T-helper 1 cell treated with Interleukin-12 subunit alpha and Interleukin-12 subunit beta and Interleukin-4 antibody, amounts not matched to agents 30 μg/mL and 1 μg/mL, for 36 hours (primary cell): ENCODE results near the gene SELENOO.

Source experiments
- H3K27ac Mint-ChIP-seq: one replicate; pipeline ENCODE4 v1.8.0; 2021; ENCODE audit warnings: mild to moderate bottlenecking, mixed read lengths
- H3K27me3 Mint-ChIP-seq: one replicate; pipeline ENCODE4 v1.8.0; 2021; ENCODE audit warnings: low read depth, mixed read lengths
- H3K36me3 Mint-ChIP-seq: one replicate; pipeline ENCODE4 v1.8.0; 2021; ENCODE audit warnings: low read depth, mixed read lengths
- H3K4me1 Mint-ChIP-seq: one replicate; pipeline ENCODE4 v1.8.0; 2021; ENCODE audit warnings: low read depth, mixed read lengths
- H3K4me3 Mint-ChIP-seq: one replicate; pipeline ENCODE4 v1.8.0; 2021; ENCODE audit warnings: mild to moderate bottlenecking, moderate library complexity, mixed read lengths
- H3K9me3 Mint-ChIP-seq: one replicate; pipeline ENCODE4 v1.8.0; 2021; ENCODE audit warnings: mixed read lengths

The SELENOO gene

DNA sequence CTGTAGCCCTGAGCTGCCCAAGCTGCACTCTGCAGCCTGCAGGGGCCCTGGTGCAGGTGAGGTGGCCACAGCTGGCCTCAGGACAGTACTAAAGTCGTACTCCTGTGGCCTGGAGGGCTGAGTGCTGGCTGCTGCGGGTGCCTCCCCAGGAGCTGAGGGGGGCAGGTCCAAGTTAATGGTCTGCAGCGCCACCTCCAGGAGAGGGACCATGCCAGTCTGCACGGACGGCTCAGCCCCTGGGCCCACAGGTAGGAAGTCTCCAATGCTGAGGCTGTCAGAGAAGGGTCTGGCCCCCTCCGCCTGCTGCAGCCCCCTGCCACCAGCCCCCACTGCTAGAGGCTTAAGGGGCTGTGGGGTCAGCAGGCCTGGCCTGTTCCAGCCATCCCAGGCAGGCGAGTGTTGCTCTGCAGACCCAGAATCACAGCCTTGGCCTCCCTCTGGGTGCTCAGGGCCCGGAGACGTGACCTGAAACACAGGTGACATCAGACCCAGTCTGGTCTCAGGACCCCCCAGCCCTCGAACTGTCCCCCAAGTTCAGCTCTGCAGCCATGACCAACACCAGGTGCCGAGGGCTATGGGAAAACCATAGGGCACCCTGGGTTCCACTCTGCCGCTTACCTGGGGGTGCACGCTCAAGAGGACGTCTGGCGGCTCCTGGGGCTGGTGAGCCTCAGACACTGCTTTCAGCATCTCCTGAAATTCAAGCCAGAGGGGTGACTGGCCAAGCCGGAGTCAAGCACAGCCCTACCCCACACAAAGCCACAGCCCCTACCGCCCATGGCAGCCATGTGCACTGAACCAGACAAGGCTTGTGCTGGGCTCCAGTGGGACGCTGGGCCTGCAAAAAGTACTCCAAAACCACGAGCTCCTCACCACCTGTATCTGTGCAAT, 20.8 kb downstream of the SELENOO start:
- H3K27me3 Mint-ChIP-seq, result no peaks in the 10 kb centered on the region
- H3K9me3 Mint-ChIP-seq, result no peaks in the 10 kb centered on the region
- no peaks in the 10 kb centered on the region for H3K4me1 Mint-ChIP-seq
- no peak overlapping the region for H3K4me3 Mint-ChIP-seq
- H3K36me3 Mint-ChIP-seq, result peaks cover 12% of the 10 kb centered on the region
- no peak overlapping the region for H3K27ac Mint-ChIP-seq

DNA sequence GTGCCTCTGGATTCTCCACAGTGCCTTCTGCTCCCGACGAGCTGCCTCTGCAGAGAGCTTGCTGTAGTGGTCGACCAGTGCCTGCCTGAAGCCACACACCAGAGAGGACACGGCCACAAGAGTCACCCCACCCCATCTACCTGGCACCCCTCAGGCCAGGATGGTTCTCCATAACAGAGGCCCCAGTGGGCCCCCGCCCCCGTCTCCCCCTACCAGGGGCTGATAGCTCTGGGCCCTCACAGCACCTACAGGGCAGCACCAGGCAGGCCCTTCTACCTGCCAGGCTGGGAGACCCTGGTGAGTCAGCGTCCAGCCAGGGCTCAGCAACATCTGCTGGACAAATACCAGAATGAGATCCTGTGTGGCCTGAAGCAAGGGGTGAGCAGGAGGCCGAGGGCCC, 21.7 kb downstream of the SELENOO start:
- Mint-ChIP-seq H3K9me3 (no peaks in the 10 kb centered on the region), H3K4me3 (no peak overlapping the region), H3K27ac (no peak overlapping the region), H3K36me3 (peaks cover 9% of the 10 kb centered on the region), H3K4me1 (no peaks in the 10 kb centered on the region), H3K27me3 (no peaks in the 10 kb centered on the region)

DNA sequence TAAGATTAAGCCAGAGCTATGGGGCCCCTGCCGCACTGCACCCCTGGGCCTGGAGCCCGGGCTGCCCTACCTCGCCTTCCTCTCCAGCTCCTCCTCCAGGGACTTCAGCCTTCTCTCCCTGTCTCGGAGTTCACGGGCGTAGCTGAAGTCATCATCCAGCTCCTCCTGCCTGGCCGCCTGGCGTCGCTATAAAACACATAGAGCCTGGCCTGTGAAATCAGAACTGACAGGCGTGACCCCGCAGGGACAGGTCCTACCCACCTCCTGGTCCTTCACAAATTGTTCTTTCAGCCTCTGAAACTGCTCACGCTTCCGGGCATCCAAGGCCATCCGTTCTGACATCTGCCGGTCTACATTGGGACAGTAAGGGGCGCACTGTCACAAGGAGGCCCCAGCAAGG, 23.3 kb downstream of the SELENOO start:
- no peaks in the 10 kb centered on the region for H3K4me1 Mint-ChIP-seq
- H3K27me3 Mint-ChIP-seq, result no peaks in the 10 kb centered on the region
- no peak overlapping the region for H3K4me3 Mint-ChIP-seq
- H3K36me3 Mint-ChIP-seq, result peaks cover 8% of the 10 kb centered on the region
- H3K9me3 Mint-ChIP-seq, result no peaks in the 10 kb centered on the region
- no peak overlapping the region for H3K27ac Mint-ChIP-seq

DNA sequence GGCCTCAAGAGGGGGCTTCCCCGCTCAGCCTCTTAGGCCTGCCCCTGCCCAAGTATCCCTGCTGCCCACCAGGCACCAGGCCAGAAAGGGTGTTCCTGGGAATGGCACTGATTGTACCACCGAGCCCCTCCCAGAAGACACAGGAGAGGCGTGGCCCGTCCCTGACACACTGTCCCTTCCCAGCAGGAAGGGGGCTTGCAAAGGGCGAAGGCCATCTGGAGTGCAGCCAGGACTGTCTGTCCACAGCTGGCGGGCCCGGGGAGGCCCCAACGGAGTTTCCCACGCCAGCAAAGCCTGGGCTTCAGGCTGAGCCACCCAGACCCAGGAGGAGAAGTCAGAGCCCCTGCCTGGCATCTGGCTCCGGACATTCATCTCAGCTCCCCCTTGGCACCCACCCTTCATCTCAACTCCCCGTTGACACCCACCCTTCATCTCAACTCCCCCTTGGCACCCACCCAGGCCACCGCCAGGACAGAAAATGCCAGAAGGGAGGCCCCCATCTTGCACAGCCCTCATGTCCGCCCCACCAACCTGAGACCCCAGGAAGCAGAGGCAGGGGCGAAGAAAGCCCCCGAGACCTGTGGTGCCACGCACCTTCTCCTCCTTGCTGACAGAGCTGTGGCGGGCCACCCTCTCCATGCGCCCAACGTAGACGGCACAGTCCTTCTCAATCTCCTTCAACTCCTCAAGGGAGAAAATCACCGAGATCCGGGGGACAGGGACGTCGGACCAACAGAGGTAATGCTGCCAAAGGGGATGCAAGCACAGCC, 24.6 kb downstream of the SELENOO start:
- no peak overlapping the region for H3K4me3 Mint-ChIP-seq
- H3K27ac Mint-ChIP-seq, result no peak overlapping the region
- no peaks in the 10 kb centered on the region for H3K4me1 Mint-ChIP-seq
- H3K27me3 Mint-ChIP-seq, result no peaks in the 10 kb centered on the region
- H3K36me3 Mint-ChIP-seq, result peaks cover 12% of the 10 kb centered on the region
- H3K9me3 Mint-ChIP-seq, result no peaks in the 10 kb centered on the region

DNA sequence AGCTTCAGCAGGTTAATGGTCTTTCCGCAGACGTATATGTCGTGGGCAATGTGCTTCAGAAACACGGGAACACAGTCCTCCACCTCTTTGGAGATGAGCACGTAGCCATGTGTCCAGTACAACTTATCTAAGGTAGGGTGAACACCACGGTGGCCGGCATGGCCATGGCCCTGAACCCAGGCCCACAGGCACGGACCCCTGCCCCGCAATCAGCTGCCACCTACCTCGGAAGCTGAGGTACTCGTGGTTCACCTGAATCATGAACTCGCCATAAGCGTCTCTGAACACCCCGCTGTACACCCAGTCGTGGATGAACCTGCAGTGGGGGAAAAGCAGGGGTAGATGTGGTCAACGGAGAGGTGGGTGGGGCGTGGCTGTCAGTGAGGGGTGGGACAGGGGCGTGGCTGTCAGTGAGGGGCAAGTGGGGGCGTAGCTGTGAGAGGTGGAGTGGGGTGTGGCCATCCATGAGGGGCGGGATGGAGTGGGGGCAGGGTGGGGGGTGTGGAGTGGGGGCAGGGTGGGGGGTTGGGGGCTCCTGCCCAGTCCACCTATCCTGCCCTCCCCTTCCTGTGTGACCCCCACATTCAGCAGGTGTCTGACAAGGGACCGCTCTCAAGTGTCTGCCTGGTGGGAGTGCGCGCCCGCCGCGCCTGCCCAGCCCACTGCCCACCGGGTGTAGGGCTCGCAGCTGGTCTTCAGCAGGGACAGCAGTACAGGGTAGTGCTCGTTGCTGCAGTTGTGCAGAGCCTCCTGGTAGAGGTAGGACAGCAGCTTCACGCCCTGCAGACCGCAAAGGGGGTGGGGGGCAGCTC, 25.5 kb downstream of the SELENOO start:
- Mint-ChIP-seq H3K27me3 (no peaks in the 10 kb centered on the region), H3K9me3 (no peaks in the 10 kb centered on the region), H3K4me1 (no peaks in the 10 kb centered on the region), H3K4me3 (no peak overlapping the region), H3K27ac (no peak overlapping the region), H3K36me3 (peaks cover 12% of the 10 kb centered on the region)

DNA sequence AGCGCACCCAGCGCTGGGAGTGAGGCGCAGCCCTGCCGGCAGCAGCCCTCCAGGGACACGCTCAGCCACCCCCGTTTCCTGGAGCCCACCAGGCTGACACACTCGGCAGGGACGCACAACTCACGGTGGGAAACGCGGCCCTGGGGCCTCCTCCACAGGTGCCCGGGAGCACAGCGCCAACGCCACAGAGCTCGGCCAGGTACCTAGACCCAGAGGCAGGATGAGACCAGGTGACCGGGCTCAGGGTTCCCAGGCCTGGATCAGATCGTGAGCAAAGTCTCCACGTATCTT, 26.0 kb downstream of the SELENOO start:
- H3K27ac Mint-ChIP-seq, result no peak overlapping the region
- H3K4me3 Mint-ChIP-seq, result no peak overlapping the region
- H3K9me3 Mint-ChIP-seq, result no peaks in the 10 kb centered on the region
- no peaks in the 10 kb centered on the region for H3K4me1 Mint-ChIP-seq
- H3K27me3 Mint-ChIP-seq, result no peaks in the 10 kb centered on the region
- peaks cover 12% of the 10 kb centered on the region for H3K36me3 Mint-ChIP-seq

DNA sequence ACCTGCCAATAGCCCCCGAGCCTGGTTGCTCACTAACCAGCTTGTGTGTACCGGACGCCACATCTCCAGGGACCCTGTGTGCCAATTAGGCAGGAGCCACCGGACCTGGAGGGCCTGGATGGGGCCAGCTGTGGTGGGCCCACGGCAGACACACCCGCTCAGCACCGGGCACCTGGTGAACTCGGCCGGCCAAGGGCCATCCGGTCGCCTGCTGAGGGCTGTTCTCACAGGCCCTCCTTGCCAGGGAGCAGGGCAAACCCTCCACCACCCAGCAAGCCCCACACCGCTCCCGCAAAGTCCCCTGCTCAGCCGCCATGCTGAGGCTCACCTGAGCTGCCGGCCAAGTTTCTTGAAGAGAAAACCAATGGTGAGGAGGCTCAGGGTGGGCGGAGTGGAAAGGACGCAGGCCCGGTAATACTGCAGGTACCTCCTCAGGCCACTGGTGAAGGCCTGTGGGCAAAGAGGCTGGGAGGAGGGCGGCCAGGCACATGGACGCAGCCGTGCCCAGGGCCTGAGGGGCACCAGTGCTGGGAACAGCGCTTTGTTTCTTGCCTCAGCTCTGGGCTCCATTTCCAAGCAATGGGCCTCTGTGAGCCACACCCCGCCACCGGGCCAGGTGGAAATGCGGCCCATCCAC, 26.9 kb downstream of the SELENOO start:
- Mint-ChIP-seq H3K27me3 (no peaks in the 10 kb centered on the region), H3K9me3 (no peaks in the 10 kb centered on the region), H3K4me1 (no peaks in the 10 kb centered on the region), H3K36me3 (peaks cover 12% of the 10 kb centered on the region), H3K4me3 (no peak overlapping the region), H3K27ac (no peak overlapping the region)

DNA sequence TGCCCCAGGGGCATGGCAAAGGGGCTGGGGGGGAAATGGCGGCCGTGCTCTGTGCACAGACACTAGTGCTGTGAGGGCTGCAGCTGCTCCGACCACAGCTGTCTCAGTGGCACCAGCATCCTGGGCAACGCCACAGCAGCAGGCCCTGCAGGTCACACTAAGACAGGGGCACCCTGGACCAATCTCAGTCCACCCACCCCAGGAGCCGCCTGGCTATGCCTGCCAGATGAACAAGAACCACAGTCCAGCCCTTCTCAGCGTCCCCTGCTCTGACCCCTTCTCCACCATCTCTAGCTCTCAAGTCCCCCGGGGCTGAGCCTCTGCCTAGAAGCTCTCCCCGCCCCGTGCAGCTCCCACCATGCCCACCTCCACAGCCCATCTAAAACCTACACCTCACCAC, 27.6 kb downstream of the SELENOO start:
- Mint-ChIP-seq H3K36me3 (peaks cover 9% of the 10 kb centered on the region), H3K4me3 (no peak overlapping the region), H3K27me3 (no peaks in the 10 kb centered on the region), H3K4me1 (no peaks in the 10 kb centered on the region), H3K9me3 (no peaks in the 10 kb centered on the region), H3K27ac (peak overlapping the region; percentile 35)

DNA sequence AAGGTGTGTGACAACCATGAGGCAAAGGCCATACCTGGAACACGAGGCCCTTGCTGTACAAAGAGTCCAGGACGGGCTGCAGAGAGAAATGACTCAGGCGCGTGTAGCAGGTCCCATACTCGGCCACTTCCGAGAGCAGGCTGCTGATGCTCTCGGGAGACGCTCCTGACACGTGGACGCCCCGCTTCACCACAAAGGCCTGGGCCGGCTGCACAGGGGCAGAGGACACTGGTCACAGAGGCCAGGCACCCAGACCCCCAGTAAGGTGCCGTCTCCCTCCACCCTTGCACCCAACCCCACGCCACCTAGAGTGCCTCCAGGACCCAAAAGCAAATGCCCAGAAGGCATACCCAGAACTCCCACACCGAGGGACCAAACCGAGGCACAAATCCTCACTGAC, 28.6 kb downstream of the SELENOO start:
- Mint-ChIP-seq H3K4me1 (peaks cover 5% of the 10 kb centered on the region), H3K36me3 (peaks cover 9% of the 10 kb centered on the region), H3K27ac (no peak overlapping the region), H3K4me3 (no peak overlapping the region), H3K9me3 (no peaks in the 10 kb centered on the region), H3K27me3 (no peaks in the 10 kb centered on the region)

DNA sequence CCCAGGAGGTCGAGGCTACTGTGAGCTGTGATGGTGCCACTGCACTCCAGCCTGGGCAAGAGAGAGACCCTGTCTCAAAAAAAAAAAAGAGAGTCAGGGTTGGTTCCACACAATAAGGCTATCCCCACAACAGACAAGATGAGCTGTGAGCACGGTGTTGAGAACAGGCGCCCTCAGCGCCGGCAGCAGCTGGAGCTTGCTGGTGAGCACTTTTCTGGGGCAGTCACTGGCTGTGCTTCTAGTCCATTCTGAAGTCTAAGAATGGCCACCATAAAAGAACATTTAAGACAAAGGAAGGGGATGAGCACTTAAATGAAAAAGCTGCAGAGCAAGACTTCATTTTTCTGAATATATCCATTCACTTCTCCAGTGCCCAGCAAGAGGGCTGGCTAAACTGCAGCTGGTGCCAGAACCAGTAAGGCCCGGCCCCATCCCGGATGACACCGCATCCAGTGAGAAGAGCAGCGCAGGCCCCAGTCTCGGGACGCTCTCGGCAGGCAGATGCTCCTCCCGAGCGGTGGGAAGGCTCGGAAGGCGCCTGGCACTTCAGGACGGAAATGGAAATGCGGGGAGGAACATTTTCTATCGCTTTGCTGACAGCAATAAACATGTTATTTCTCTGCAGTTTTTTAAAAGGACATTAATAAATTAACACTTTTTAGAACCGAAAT, 31.8 kb downstream of the SELENOO start:
- no peak overlapping the region for H3K4me3 Mint-ChIP-seq
- H3K27ac Mint-ChIP-seq, result no peak overlapping the region

DNA sequence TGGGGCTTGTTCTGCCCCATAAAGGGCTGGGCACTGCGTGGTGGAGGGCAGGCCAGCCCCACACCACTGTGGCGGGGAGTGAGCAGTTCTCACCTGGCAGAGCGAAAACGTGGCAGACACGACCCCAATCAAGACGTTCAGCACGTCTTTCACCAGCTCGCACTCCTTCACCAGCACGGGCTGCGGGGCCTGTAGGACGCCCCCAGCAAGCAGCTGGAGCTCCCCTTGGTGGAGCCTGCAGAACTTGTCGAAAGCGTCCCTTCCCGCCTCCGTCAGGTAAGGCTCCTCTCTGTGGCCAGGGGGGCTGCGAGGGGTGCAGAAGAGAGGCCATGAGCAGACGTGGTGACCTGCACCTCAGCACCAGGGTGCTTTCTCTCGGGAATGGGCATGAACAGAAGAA, 32.4 kb downstream of the SELENOO start:
- no peak overlapping the region for H3K4me3 Mint-ChIP-seq
- H3K27ac Mint-ChIP-seq, result no peak overlapping the region
- H3K4me1 Mint-ChIP-seq, result peaks cover 12% of the 10 kb centered on the region
- no peaks in the 10 kb centered on the region for H3K27me3 Mint-ChIP-seq
- H3K9me3 Mint-ChIP-seq, result no peaks in the 10 kb centered on the region
- H3K36me3 Mint-ChIP-seq, result peaks cover 21% of the 10 kb centered on the region

More for the DNA sequence above, 31.8 kb downstream of the SELENOO start:
- no peaks in the 10 kb centered on the region for H3K27me3 Mint-ChIP-seq
- H3K36me3 Mint-ChIP-seq, result peaks cover 17% of the 10 kb centered on the region
- peaks cover 9% of the 10 kb centered on the region for H3K4me1 Mint-ChIP-seq
- H3K9me3 Mint-ChIP-seq, result no peaks in the 10 kb centered on the region

DNA sequence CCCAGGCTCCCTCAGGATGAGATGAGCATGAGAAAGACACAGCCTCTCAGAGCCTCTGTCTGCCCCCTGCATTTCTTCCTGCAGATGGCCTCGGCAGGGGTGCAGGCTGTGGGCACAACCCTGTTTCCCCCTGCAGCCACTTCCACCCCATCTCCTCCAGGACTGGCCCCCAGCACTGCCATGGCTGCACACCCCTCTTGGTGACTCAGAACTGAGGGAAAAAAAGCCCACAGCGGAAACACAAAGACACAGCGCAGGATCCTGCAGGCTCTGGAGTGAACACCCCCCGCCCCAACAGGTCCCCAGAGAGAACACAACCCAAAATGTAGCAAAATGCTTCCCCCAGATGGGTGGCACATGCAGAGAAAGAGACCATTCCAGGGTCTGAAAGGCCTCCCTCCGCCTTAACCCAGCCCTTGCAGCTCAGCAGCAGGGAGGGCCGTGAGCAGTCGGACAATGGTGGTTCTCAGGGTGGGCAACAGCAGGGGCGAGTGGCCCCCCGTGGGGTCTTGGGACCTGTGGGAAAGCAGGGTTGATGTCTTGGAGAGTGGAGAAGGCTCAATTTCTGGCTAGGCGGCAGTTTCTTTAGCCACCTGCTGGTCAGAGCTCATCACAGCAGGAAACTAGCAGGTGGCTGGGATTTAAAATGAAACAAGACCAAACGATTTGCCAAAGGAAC, 36.1 kb downstream of the SELENOO start:
- H3K9me3 Mint-ChIP-seq, result no peaks in the 10 kb centered on the region
- peaks cover 21% of the 10 kb centered on the region for H3K4me1 Mint-ChIP-seq
- no peak overlapping the region for H3K4me3 Mint-ChIP-seq
- peaks cover 22% of the 10 kb centered on the region for H3K36me3 Mint-ChIP-seq
- no peak overlapping the region for H3K27ac Mint-ChIP-seq
- H3K27me3 Mint-ChIP-seq, result no peaks in the 10 kb centered on the region

DNA sequence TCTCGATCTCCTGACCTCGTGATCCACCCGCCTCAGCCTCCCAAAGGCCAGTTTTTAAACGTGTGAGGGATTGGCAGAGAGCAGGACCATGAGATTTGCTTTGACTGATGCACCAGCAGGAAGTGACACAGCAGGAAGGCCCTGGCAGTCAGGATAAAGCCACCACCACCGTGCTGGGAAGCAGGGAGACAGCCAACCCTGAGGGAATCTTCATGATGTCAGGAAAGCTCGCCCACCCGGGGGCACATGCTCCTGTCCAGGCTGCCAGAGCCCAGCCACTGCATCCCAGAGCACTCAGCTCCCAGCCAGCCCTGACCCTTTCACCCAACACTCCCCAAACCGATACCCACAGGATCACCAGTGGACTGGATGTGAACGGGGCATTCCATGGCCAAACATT, 37.9 kb downstream of the SELENOO start:
- no peak overlapping the region for H3K4me3 Mint-ChIP-seq
- H3K9me3 Mint-ChIP-seq, result no peaks in the 10 kb centered on the region
- peaks cover 29% of the 10 kb centered on the region for H3K4me1 Mint-ChIP-seq
- peaks cover 25% of the 10 kb centered on the region for H3K36me3 Mint-ChIP-seq
- no peaks in the 10 kb centered on the region for H3K27me3 Mint-ChIP-seq
- no peak overlapping the region for H3K27ac Mint-ChIP-seq
